ENCODE results near the gene MAD1L1.

MAD1L1 gene

DNA sequence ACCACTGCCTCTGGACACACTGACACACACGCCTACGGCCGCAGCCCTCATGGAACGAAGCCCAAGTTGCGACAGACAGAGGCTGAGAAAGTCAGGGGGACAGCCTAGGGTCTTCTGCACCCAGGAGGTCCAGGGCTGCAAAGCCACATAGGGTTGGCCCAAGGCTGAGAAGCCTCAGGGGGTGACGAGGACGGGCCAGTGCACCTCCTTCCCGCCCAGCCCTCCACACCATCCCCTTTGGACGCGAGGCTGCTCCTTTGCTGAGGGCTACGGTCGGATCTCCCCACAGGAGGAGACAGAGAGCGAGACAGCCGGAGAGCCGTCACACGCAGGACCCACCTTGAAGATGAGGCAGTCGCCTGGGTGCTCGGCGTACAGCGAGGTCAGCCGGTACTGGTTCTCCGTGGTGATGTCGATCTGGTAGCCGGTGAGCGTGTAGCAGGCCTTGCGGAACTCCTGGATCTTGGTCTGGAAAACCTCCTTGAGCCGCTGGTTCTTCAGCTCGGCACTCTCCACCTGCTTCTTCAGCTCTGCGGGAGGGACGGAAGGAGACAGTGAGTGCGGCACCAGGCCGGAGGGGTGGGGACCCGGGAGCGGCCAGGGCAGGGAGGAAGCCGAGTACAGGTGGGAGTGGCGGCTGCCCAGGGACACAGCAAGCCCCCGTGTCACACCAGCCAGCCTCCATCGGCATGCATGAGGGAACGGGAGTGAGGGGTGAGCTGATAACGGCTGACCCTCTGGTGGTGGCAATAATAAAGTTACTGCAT, 334.7 kb downstream of the MAD1L1 start:
- peaks cover 9% of the 10 kb centered on the region for H3K4me1 ChIP-seq
- H3K9me3 ChIP-seq: no peaks in the 10 kb centered on the region
- TF ChIP-seq, protein P1, sequence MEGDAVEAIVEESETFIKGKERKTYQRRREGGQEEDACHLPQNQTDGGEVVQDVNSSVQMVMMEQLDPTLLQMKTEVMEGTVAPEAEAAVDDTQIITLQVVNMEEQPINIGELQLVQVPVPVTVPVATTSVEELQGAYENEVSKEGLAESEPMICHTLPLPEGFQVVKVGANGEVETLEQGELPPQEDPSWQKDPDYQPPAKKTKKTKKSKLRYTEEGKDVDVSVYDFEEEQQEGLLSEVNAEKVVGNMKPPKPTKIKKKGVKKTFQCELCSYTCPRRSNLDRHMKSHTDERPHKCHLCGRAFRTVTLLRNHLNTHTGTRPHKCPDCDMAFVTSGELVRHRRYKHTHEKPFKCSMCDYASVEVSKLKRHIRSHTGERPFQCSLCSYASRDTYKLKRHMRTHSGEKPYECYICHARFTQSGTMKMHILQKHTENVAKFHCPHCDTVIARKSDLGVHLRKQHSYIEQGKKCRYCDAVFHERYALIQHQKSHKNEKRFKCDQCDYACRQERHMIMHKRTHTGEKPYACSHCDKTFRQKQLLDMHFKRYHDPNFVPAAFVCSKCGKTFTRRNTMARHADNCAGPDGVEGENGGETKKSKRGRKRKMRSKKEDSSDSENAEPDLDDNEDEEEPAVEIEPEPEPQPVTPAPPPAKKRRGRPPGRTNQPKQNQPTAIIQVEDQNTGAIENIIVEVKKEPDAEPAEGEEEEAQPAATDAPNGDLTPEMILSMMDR (IDR thresholded peaks at IDR 0.05; ENCODE audit: low read depth, low read length): no peak
- DNase-seq: no peak
- H3K36me3 ChIP-seq: no peaks in the 10 kb centered on the region
- H3K27me3 ChIP-seq: no peaks in the 10 kb centered on the region
- H3K4me3 ChIP-seq (ENCODE audit: low read depth, low read length): no peak overlapping the region

DNA sequence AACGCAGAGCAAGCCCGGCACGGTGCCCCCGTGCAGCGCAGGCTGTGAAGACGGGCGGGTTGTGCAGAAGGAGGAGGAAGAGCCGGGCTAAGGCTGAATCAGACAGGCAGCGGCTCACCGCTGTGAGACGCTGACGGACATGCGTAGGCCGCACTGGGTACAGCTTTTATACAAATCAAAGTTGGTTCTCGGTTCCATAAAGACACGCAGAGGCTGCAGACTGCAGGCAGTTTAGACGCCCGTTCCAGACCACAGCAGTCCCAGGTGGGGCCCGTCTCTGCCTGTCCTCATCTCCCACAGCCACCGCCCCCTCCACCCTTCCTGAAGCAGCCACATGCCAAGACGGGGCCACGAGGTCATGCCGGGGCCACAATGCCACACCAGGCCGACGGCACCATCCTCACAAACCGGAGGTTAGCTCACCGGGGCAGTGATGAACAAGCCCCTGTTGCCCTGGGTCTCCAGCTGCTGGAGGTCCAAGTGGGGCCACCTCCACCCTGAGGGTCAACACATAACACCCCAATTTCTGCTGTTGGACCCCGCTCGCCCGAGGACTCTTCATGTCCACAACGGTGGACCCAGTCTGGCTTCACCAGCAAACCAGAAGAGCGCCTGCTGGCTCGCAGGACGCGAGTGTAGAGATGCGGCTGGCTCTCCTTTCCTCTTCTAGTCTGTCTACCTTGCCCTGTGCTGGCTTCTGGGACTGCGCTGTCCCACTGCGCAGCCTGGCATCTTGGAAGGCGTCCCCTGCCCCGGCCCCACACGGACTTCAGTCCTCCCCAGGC, 335.5 kb downstream of the MAD1L1 start:
- DNase-seq: no peak
- Histone ChIP-seq H3K4me1 (peaks cover 15% of the 10 kb centered on the region), H3K27me3 (no peaks in the 10 kb centered on the region), H3K9me3 (no peaks in the 10 kb centered on the region), H3K4me3 (ENCODE audit: low read depth, low read length) (no peak overlapping the region), H3K36me3 (no peaks in the 10 kb centered on the region)
- TF ChIP-seq, protein P1 (IDR thresholded peaks at IDR 0.05; ENCODE audit: low read depth, low read length): no peak

DNA sequence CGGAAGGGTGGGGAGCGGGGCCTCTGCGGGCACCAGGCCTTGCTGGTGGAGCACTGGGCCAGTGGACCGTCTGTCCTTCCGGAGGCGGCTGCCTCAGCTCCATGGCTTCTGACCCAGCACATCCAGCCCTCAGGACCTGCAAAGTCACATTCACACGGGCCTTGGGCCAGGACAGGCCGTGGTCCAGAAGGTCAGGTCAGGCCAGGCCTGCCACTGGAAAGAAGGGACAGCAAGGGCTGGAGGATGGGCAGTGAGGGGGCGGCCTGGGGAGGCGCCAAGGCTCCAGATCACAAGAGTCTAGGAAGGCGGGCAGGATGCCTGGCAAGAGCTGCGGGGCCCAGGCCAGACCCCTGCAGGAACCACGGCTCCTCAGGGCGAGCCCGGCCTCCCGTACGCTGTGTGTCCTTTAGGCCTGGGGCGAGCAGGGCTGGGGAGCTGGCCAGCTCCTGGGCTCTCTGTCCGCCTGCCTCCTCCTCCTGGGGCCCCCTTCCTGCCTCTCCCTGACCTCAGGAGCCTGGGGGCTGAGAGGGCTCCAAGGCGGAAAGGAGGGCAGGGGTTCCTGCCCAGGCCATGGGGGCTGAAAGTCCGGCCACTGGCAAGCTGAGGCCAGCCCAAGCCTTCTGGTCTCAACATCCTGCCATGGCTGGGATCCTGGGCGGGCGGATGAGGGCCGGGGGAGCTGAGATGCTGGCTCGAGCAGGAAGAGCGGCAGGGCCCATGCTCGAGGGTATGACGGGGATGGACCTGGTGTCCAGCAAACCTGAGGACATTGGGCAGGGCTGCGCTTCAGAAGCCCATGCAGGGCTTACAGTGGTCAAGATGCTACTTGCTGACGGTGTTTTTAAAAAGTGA, 336.9 kb downstream of the MAD1L1 start:
- no peak overlapping the region for H3K4me3 ChIP-seq (ENCODE audit: low read depth, low read length)
- H3K27me3 ChIP-seq: no peaks in the 10 kb centered on the region
- TF ChIP-seq, protein P1 (IDR thresholded peaks at IDR 0.05; ENCODE audit: low read depth, low read length): no peak
- peaks cover 15% of the 10 kb centered on the region for H3K4me1 ChIP-seq
- H3K36me3 ChIP-seq: no peaks in the 10 kb centered on the region
- DNase-seq: no peak
- no peaks in the 10 kb centered on the region for H3K9me3 ChIP-seq

DNA sequence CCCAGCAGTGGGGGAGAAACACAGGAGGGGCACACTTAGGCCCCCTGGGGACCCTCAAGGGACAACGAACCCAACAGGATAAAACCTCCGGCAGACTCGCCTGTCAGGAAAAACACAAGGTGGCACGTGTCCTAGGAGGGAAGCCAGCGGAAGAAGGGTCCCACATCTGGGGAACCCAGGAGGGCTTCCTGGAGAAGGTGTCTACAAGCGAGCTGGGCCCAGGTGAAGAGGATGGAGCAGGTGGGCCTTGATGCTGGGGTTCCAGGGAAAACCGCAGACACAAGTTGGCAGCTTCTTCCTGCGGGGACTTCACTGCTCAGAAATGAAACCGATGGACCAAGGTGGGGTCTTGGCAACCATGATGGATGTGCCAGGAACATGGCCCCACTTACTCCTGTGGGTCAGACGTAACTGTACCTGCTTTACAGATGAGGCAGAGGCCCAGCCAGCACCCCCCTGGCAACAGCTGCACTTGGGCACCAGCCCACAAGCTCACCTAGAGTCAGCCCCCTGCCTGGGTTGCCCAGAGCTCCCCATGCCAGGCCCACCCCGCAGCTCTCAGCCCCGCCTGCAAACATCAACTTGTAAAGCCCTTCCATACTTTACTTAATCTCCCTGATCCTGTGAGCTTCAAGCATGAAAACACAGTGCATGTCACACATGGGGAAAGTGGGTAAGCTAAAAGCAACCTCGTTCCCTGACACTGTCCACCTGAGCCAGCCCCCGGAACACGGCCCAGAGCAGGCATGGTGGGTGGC, 337.7 kb downstream of the MAD1L1 start:
- Histone ChIP-seq H3K4me1 (peaks cover 10% of the 10 kb centered on the region), H3K36me3 (no peaks in the 10 kb centered on the region), H3K4me3 (ENCODE audit: low read depth, low read length) (no peak overlapping the region), H3K9me3 (no peaks in the 10 kb centered on the region), H3K27me3 (no peaks in the 10 kb centered on the region)
- TF ChIP-seq, protein P1 (IDR thresholded peaks at IDR 0.05; ENCODE audit: low read depth, low read length): no peak
- no peak for DNase-seq

DNA sequence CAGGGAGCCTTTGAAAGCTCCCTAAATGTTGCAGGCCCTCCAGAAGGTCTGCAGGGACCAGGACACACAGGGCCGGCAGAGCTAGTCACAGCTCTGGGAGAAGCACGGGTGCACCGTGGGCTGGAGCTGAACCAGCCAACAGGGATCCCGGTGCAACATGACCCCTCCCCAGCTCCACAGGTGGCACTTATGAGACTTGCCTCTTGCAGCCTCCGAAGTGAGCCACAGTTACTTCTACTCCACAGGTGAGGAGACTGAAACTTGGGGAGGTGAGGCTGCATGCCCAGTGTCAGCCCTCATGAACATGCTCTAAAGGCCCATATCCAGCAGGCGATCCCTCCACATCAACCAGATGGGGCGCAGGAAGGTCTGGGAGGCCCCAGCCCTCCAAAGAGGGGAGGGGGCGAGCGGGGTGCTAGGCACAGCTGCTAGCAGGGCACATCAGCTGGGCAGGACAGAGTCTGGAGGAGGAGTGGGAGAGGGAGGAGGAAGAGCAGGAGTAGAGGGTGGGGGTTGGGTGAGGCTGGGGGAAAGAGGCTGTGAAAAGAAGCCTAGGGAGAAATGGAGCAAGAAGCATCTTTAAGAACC, 338.3 kb downstream of the MAD1L1 start:
- no peaks in the 10 kb centered on the region for H3K9me3 ChIP-seq
- H3K4me3 ChIP-seq (ENCODE audit: low read depth, low read length): no peak overlapping the region
- DNase-seq: no peak
- no peaks in the 10 kb centered on the region for H3K36me3 ChIP-seq
- TF ChIP-seq, protein P1 (IDR thresholded peaks at IDR 0.05; ENCODE audit: low read depth, low read length): no peak
- peaks cover 10% of the 10 kb centered on the region for H3K4me1 ChIP-seq
- H3K27me3 ChIP-seq: no peaks in the 10 kb centered on the region

All from BE2C (cell line).